ENCODE data around the gene SRGAP2B.
"Not testable (repeated sequence)": the region's sequence is repeated elsewhere in the genome, so short reads cannot be mapped to it uniquely, and the experiment has no call there.

SRGAP2B gene

GRCh38 chr1:145053428-145053827, 41.7 kb downstream of the SRGAP2B start:
- not testable (repeated sequence) for H3K27me3 ChIP-seq (ENCODE audit: insufficient read depth, low read length); H3K27ac ChIP-seq (ENCODE audit: low read length); H3K9me3 ChIP-seq (ENCODE audit: insufficient read depth, low read depth, low read length); H3K4me1 ChIP-seq (ENCODE audit: insufficient read depth, low read length); H3K9ac ChIP-seq (ENCODE audit: low read depth, low read length); H3K4me3 ChIP-seq (ENCODE audit: low read length); H3K36me3 ChIP-seq (ENCODE audit: insufficient read depth, low read depth, low read length)

- not testable (repeated sequence) for H3K9me3 ChIP-seq (ENCODE audit: insufficient read depth, low read depth, low read length); H3K4me3 ChIP-seq (ENCODE audit: low read length); H3K27me3 ChIP-seq (ENCODE audit: insufficient read depth, low read length); H3K9ac ChIP-seq (ENCODE audit: low read depth, low read length); H3K36me3 ChIP-seq (ENCODE audit: insufficient read depth, low read depth, low read length); H3K27ac ChIP-seq (ENCODE audit: low read length); H3K4me1 ChIP-seq (ENCODE audit: insufficient read depth, low read length)
Observed at GRCh38 chr1:145052019-145052776, 42.9 kb downstream of the SRGAP2B start.

- not testable (repeated sequence) for H3K9me3 ChIP-seq (ENCODE audit: insufficient read depth, low read depth, low read length); H3K9ac ChIP-seq (ENCODE audit: low read depth, low read length); H3K4me1 ChIP-seq (ENCODE audit: insufficient read depth, low read length); H3K27ac ChIP-seq (ENCODE audit: low read length); H3K36me3 ChIP-seq (ENCODE audit: insufficient read depth, low read depth, low read length); H3K4me3 ChIP-seq (ENCODE audit: low read length); H3K27me3 ChIP-seq (ENCODE audit: insufficient read depth, low read length)
Observed at GRCh38 chr1:145048181-145048856, 46.8 kb downstream of the SRGAP2B start.

- H3K4me1 ChIP-seq (ENCODE audit: insufficient read depth, low read length): not testable (repeated sequence)
Observed at GRCh38 chr1:145047553-145047952, 47.6 kb downstream of the SRGAP2B start.

GRCh38 chr1:145045571-145046273, 49.4 kb downstream of the SRGAP2B start:
- not testable (repeated sequence) for H3K9me3 ChIP-seq (ENCODE audit: insufficient read depth, low read depth, low read length); H3K9ac ChIP-seq (ENCODE audit: low read depth, low read length); H3K27ac ChIP-seq (ENCODE audit: low read length); H3K36me3 ChIP-seq (ENCODE audit: insufficient read depth, low read depth, low read length); H3K27me3 ChIP-seq (ENCODE audit: insufficient read depth, low read length); H3K4me3 ChIP-seq (ENCODE audit: low read length); H3K4me1 ChIP-seq (ENCODE audit: insufficient read depth, low read length)

More at GRCh38 chr1:145047553-145047952, 47.6 kb downstream of the SRGAP2B start:
- not testable (repeated sequence) for H3K27ac ChIP-seq (ENCODE audit: low read length); H3K9me3 ChIP-seq (ENCODE audit: insufficient read depth, low read depth, low read length); H3K27me3 ChIP-seq (ENCODE audit: insufficient read depth, low read length); H3K36me3 ChIP-seq (ENCODE audit: insufficient read depth, low read depth, low read length); H3K9ac ChIP-seq (ENCODE audit: low read depth, low read length); H3K4me3 ChIP-seq (ENCODE audit: low read length)

GRCh38 chr1:145041519-145041918, 53.6 kb downstream of the SRGAP2B start:
- H3K36me3 ChIP-seq (ENCODE audit: insufficient read depth, low read depth, low read length); H3K4me3 ChIP-seq (ENCODE audit: low read length); H3K27ac ChIP-seq (ENCODE audit: low read length); H3K9ac ChIP-seq (ENCODE audit: low read depth, low read length); H3K4me1 ChIP-seq (ENCODE audit: insufficient read depth, low read length); H3K27me3 ChIP-seq (ENCODE audit: insufficient read depth, low read length); H3K9me3 ChIP-seq (ENCODE audit: insufficient read depth, low read depth, low read length): not testable (repeated sequence)

- H3K9ac ChIP-seq (ENCODE audit: low read depth, low read length); H3K4me1 ChIP-seq (ENCODE audit: insufficient read depth, low read length); H3K36me3 ChIP-seq (ENCODE audit: insufficient read depth, low read depth, low read length); H3K9me3 ChIP-seq (ENCODE audit: insufficient read depth, low read depth, low read length); H3K27ac ChIP-seq (ENCODE audit: low read length); H3K4me3 ChIP-seq (ENCODE audit: low read length); H3K27me3 ChIP-seq (ENCODE audit: insufficient read depth, low read length): not testable (repeated sequence)
Observed at GRCh38 chr1:145036019-145036418, 59.1 kb downstream of the SRGAP2B start.

GRCh38 chr1:145033523-145033922, 61.6 kb downstream of the SRGAP2B start:
- not testable (repeated sequence) for H3K9me3 ChIP-seq (ENCODE audit: insufficient read depth, low read depth, low read length); H3K4me1 ChIP-seq (ENCODE audit: insufficient read depth, low read length); H3K36me3 ChIP-seq (ENCODE audit: insufficient read depth, low read depth, low read length); H3K9ac ChIP-seq (ENCODE audit: low read depth, low read length); H3K4me3 ChIP-seq (ENCODE audit: low read length); H3K27me3 ChIP-seq (ENCODE audit: insufficient read depth, low read length); H3K27ac ChIP-seq (ENCODE audit: low read length)

GRCh38 chr1:145027251-145027650, 67.9 kb downstream of the SRGAP2B start:
- H3K9ac ChIP-seq (ENCODE audit: low read depth, low read length); H3K4me1 ChIP-seq (ENCODE audit: insufficient read depth, low read length); H3K36me3 ChIP-seq (ENCODE audit: insufficient read depth, low read depth, low read length); H3K4me3 ChIP-seq (ENCODE audit: low read length); H3K9me3 ChIP-seq (ENCODE audit: insufficient read depth, low read depth, low read length); H3K27ac ChIP-seq (ENCODE audit: low read length); H3K27me3 ChIP-seq (ENCODE audit: insufficient read depth, low read length): not testable (repeated sequence)

- not testable (repeated sequence) for H3K36me3 ChIP-seq (ENCODE audit: insufficient read depth, low read depth, low read length); H3K27me3 ChIP-seq (ENCODE audit: insufficient read depth, low read length); H3K9me3 ChIP-seq (ENCODE audit: insufficient read depth, low read depth, low read length); H3K9ac ChIP-seq (ENCODE audit: low read depth, low read length); H3K4me3 ChIP-seq (ENCODE audit: low read length); H3K27ac ChIP-seq (ENCODE audit: low read length); H3K4me1 ChIP-seq (ENCODE audit: insufficient read depth, low read length)
Observed at GRCh38 chr1:145025286-145025685, 69.8 kb downstream of the SRGAP2B start.

GRCh38 chr1:145022259-145022658, 72.9 kb downstream of the SRGAP2B start:
- H3K36me3 ChIP-seq (ENCODE audit: insufficient read depth, low read depth, low read length); H3K4me3 ChIP-seq (ENCODE audit: low read length); H3K9ac ChIP-seq (ENCODE audit: low read depth, low read length); H3K9me3 ChIP-seq (ENCODE audit: insufficient read depth, low read depth, low read length); H3K27ac ChIP-seq (ENCODE audit: low read length); H3K4me1 ChIP-seq (ENCODE audit: insufficient read depth, low read length); H3K27me3 ChIP-seq (ENCODE audit: insufficient read depth, low read length): not testable (repeated sequence)

- not testable (repeated sequence) for H3K27ac ChIP-seq (ENCODE audit: low read length); H3K9ac ChIP-seq (ENCODE audit: low read depth, low read length); H3K9me3 ChIP-seq (ENCODE audit: insufficient read depth, low read depth, low read length); H3K4me1 ChIP-seq (ENCODE audit: insufficient read depth, low read length); H3K36me3 ChIP-seq (ENCODE audit: insufficient read depth, low read depth, low read length); H3K27me3 ChIP-seq (ENCODE audit: insufficient read depth, low read length); H3K4me3 ChIP-seq (ENCODE audit: low read length)
Observed at GRCh38 chr1:145021749-145022148, 73.4 kb downstream of the SRGAP2B start.

All from iPS-20b (cell line).